ENCODE results near the gene UGDH. TPM values are rescaled to one million over a fixed set of nuclear protein-coding genes. Genes with fewer than 3 reads are reported as not detected.
"Not testable (repeated sequence)": the region's sequence is repeated elsewhere in the genome, so short reads cannot be mapped to it uniquely, and the experiment has no call there.

Gene UGDH
- total RNA-seq, 1 experiment from 2014 or later, result 52.5 TPM

DNA sequence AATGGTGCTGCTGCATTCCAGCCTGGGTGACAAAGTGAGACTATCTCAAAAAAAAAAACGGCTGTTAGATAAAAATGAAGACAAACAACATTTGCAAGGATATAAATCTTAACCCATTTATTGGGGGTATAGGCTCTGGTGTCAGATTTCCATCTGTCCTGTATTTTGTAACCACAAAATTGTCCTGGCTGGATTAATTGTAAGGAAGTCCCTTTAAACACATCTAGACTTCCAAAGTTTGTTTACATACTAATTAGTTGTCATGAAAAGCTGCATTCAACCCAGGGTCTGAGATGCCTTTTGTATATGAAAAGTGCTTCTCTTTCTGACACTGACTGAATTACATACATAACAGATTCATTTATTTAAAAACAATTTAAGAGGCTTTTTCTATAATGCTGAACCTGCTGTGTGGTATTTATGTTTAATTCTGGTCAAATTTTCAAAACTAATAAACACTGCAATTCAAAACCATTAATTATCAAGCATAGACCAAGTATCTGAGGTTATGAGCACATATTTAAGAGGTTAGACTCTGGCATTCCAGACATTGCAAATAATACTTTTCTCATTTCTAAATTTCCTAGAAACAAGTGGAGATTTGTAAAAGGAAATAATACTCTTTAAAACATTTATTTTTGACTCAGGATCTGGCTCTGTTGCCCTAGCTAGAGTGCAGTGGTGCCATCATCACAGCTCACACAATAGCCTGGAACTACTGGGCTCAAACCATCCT is 17.5 kb upstream of the UGDH start:
- no peaks in the 10 kb centered on the region for H3K36me3 ChIP-seq (ENCODE audit: insufficient read depth, low read length, poor library complexity, severe bottlenecking)
- intact Hi-C loops (cut with micrococcal nuclease; ENCODE audit: unreplicated experiment), result no loop called here
- H3K27ac ChIP-seq (ENCODE audit: low read depth, low read length, poor library complexity, severe bottlenecking), result no peak overlapping the region
- BruUV-seq (replicated peaks), result no TSS peak
- ChIA-PET POLR2A (ENCODE audit: low non-redundant PET) (no interaction called here), CTCF (interaction anchor here (0.6 kb wide), 1 partner anchor 652 kb away, joined by 5 read pairs; no protein-coding TSS in a partner anchor)
- no peak overlapping the region for H3K4me3 ChIP-seq (ENCODE audit: low read depth, low read length, poor library complexity, severe bottlenecking)
- no peak for DNase-seq (ENCODE audit: low spot score)
- no peaks in the 10 kb centered on the region for H3K4me1 ChIP-seq (ENCODE audit: insufficient read depth, low read length, poor library complexity, severe bottlenecking)
- no peaks in the 10 kb centered on the region for H3K9me3 ChIP-seq (ENCODE audit: low read depth, low read length, poor library complexity, severe bottlenecking)
- TF ChIP-seq EZH2 (IDR thresholded peaks at IDR 0.05; ENCODE audit: borderline replicate concordance, low read depth, low read length, poor library complexity, severe bottlenecking), result no peak
- TF ChIP-seq, protein P1, sequence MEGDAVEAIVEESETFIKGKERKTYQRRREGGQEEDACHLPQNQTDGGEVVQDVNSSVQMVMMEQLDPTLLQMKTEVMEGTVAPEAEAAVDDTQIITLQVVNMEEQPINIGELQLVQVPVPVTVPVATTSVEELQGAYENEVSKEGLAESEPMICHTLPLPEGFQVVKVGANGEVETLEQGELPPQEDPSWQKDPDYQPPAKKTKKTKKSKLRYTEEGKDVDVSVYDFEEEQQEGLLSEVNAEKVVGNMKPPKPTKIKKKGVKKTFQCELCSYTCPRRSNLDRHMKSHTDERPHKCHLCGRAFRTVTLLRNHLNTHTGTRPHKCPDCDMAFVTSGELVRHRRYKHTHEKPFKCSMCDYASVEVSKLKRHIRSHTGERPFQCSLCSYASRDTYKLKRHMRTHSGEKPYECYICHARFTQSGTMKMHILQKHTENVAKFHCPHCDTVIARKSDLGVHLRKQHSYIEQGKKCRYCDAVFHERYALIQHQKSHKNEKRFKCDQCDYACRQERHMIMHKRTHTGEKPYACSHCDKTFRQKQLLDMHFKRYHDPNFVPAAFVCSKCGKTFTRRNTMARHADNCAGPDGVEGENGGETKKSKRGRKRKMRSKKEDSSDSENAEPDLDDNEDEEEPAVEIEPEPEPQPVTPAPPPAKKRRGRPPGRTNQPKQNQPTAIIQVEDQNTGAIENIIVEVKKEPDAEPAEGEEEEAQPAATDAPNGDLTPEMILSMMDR (conservative IDR thresholded peaks at IDR 0.05; ENCODE audit: low read depth, low read length), result no peak
- H3K27me3 ChIP-seq (replicated peaks; ENCODE audit: insufficient read depth, low read depth, low read length, poor library complexity), result no peaks in the 10 kb centered on the region

DNA sequence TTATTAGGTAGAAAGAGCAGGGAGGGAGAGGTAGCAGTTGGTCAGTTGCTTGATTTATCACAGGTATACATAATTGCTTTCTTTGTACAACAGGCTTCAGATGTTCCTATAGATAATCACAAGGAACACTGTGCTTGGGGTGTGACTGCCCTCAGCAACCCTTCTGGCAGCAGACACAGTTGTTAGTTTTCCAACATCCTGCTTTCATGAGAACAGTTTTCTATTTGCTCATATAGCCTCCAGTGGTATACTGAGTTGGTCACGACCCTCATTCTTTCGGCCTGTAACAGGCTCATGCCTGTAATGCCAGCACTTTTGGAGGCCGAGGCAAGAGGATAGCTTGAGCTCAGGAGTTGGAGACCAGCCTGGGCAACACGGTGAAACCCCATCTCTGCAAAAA is 16.8 kb upstream of the UGDH start:
- H3K4me3 ChIP-seq (ENCODE audit: low read depth, low read length, poor library complexity, severe bottlenecking); BruUV-seq (replicated peaks); H3K9me3 ChIP-seq (ENCODE audit: low read depth, low read length, poor library complexity, severe bottlenecking); H3K27me3 ChIP-seq (replicated peaks; ENCODE audit: insufficient read depth, low read depth, low read length, poor library complexity); DNase-seq (ENCODE audit: low spot score); H3K36me3 ChIP-seq (ENCODE audit: insufficient read depth, low read length, poor library complexity, severe bottlenecking); intact Hi-C loops (cut with micrococcal nuclease; ENCODE audit: unreplicated experiment); H3K4me1 ChIP-seq (ENCODE audit: insufficient read depth, low read length, poor library complexity, severe bottlenecking); H3K27ac ChIP-seq (ENCODE audit: low read depth, low read length, poor library complexity, severe bottlenecking): not testable (repeated sequence)
- CTCF ChIA-PET, result interaction anchor here (0.6 kb wide), 1 partner anchor 652 kb away, joined by 5 read pairs; no protein-coding TSS in a partner anchor
- POLR2A ChIA-PET (ENCODE audit: low non-redundant PET), result interaction anchor here (0.6 kb wide), 1 partner anchor 17 kb away, joined by 12 read pairs; no protein-coding TSS in a partner anchor

DNA sequence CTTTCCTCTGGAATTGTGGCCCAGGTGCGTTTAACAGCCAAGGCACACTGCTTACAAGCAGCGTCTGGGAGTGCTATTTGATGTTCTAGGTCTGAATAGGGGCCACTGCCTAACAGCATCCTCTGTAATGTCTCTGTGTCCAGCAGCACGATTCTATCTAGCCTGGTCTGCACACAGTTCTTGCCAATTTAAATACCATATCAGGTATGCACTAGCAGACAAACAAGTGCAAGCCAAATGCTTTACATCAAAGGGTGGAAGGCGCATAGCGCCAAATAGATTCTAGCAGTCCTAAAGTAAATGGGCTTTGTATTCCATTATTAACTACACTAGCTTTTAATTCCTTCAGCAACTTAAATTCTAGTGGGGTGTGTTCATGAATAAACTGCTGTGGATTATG is 15.8 kb upstream of the UGDH start:
- POLR2A ChIA-PET (ENCODE audit: low non-redundant PET), result interaction anchor here (0.6 kb wide), 1 partner anchor 394 kb away, joined by 3 read pairs; no protein-coding TSS in a partner anchor
- no TSS peak for BruUV-seq (replicated peaks)
- no peak for DNase-seq (ENCODE audit: low spot score)
- H3K27me3 ChIP-seq (replicated peaks; ENCODE audit: insufficient read depth, low read depth, low read length, poor library complexity), result no peaks in the 10 kb centered on the region
- H3K27ac ChIP-seq (ENCODE audit: low read depth, low read length, poor library complexity, severe bottlenecking), result no peak overlapping the region
- TF ChIP-seq EZH2 (IDR thresholded peaks at IDR 0.05; ENCODE audit: borderline replicate concordance, low read depth, low read length, poor library complexity, severe bottlenecking), result no peak
- TF ChIP-seq, protein P1 (conservative IDR thresholded peaks at IDR 0.05; ENCODE audit: low read depth, low read length), result no peak
- no peaks in the 10 kb centered on the region for H3K36me3 ChIP-seq (ENCODE audit: insufficient read depth, low read length, poor library complexity, severe bottlenecking)
- no peaks in the 10 kb centered on the region for H3K4me1 ChIP-seq (ENCODE audit: insufficient read depth, low read length, poor library complexity, severe bottlenecking)
- CTCF ChIA-PET, result no interaction called here
- no peaks in the 10 kb centered on the region for H3K9me3 ChIP-seq (ENCODE audit: low read depth, low read length, poor library complexity, severe bottlenecking)
- intact Hi-C loops (cut with micrococcal nuclease; ENCODE audit: unreplicated experiment), result no loop called here
- H3K4me3 ChIP-seq (ENCODE audit: low read depth, low read length, poor library complexity, severe bottlenecking), result no peak overlapping the region

Measured in A673 (cell line).